ENCODE measurements around the gene DSCAML1.

Gene DSCAML1

DNA sequence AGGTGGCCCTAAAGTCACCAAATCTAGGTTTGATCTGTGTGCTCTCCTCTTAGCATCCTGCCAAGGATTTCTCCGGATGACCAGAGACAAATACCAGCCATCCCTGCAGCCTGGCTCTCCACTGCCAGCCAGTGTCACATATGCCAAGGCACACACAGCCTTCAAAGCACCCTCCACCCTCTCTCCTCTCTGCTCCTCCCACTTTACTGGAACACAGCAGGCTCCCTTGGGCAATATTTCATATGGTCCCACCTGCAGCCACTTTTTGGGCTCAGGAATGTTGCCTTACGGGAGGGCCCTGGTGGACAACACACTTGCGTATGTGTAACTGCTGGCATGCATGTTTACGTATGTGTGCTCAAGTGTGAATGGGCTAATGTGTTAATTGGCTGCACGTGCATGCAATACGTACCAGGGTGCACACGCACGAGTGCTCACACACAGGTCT, 285.5 kb downstream of the DSCAML1 start:
- DNase-seq, result no peak

DNA sequence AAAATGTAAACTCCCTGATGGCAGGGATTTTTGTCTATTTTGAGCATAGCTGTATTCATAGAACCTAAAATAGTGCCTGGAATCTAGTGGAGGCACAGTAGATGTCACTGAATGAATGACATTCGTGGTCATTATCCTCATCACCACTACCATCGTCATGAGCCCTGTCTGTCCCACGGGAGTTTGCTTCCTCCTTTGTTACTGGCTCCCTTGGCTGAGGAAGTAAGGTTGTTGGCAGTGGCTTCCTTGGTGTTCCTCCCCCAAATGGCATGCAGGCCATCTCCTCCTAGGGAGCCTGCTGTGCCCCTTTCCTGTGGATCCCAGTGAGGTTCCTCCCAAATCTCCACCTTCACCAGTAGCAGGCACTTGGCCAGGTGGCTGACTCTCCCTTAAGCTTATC, 286.4 kb downstream of the DSCAML1 start:
- no peak for DNase-seq

DNA sequence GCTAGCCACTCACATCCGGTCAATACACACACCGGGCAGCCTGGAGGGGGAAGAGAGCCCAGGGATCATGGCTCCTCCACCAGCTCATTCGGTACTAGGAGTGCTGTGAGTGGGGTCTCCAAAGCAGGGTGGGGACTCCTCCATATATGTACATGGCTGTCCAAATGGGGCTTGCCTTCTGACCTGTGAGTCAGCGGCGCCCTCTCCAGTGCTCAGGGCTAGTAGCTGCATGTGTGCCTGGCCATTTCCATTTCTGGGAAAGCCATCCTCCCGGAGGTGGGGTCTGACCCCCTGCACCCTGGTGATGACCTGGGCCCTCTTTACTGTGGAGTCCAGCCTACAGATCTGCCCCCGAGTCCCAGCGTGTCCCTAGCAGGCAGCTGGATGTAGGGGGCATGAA, 287.5 kb downstream of the DSCAML1 start:
- no peak for DNase-seq

DNA sequence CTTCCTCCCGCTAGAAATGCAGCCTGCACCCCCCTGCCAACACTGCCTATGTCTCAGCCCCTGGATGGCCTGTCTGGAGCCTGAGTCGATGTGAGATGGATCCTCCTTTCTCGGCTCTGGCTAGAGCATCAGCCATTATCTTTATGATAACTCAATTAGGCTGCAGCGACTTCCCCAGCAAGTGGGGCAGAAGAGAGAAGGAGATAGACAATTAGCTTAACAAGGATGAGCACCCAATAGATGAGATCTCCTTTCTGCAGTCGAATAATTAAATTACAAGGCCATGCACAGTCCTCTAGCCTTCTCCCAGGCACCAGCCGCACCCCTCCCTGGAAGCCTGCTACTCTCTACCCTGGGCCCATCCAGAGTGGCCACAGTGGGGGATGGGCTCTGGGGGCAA, 290.0 kb downstream of the DSCAML1 start:
- no peak for DNase-seq

DNA sequence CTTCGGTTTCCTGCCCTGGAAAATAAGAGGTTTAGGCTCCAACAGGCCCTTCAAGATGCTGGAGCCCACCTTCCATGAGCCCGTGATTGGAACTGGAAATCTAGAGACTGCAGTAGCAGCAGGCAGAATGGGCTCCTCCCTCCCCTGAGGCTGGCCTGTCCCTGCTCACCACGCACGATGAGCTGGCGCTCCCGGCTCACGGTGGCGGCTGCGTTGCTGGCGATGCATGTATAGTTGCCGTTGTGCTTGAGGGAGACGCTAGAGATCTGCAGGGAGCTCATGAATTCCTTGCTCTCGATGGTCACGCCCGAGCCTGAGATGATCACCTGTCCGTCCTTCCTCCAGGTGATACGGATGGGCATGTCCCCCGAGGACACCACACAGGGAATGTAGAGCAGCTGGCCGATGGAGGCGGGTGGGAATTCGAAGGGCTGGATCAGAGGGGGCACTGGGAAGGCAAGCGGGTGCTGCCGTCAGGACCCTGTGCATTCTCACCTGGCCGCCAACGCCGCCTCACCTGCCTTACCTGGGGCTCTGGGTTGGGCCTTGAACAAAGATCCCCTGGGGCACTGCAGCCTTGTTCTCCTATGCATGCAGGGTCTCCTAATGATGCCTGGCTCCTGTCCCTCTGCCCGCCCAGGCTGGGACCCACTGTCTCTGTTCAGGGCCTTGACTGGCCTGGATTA, 291.6 kb downstream of the DSCAML1 start:
- DNase-seq, result no peak

DNA sequence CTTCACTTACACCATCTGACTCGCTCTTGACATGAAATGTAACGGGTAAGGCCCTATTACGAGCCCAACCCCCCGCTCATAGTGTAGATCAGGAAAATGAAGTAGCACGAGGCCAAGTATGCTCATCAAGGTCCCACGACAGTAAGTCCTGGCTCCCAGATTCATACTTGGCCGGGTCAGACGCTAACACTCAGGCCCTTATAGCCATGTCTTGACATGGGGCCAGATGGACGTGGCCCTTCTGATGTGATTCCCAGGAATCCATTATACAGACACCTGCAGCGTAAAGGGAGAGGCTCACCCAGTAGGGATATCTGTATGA, 294.3 kb downstream of the DSCAML1 start:
- DNase-seq, result no peak

DNA sequence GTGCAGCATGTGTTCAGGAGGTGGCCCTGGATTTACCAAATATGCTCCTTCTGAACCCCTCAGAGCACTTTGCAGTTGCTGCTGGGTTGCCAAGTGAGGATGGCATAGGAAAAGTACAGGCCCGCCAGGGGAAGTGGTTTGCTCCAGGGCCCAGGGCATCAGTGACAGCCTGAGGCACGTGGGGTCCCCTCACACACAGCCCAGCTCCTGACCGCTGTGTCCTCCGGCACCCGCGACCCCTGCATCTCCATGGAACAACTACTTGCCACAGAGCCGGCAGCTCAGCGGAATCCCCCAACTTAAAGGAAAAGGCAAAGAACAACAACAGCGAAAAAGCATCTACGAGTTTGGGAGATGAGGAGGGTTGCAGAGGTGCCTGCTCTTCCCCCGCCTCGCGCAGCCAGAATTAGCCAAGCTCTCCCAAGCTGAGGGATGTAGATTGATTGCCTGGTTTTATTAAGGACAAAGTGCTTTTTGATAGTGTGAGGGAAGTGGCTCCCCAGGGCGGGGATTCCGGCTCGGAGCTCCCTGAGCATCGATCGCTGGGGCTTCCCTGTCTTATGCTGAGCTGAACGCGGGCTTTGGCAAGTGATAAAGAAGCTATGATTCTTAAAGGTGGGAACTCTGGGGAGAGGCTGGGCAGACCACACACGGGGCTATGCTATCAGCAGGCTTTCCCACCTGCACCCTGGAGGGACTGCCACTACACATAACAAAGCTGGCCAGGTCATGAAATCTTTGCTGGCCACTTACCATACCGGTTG, 294.8 kb downstream of the DSCAML1 start:
- DNase-seq, result no peak

DNA sequence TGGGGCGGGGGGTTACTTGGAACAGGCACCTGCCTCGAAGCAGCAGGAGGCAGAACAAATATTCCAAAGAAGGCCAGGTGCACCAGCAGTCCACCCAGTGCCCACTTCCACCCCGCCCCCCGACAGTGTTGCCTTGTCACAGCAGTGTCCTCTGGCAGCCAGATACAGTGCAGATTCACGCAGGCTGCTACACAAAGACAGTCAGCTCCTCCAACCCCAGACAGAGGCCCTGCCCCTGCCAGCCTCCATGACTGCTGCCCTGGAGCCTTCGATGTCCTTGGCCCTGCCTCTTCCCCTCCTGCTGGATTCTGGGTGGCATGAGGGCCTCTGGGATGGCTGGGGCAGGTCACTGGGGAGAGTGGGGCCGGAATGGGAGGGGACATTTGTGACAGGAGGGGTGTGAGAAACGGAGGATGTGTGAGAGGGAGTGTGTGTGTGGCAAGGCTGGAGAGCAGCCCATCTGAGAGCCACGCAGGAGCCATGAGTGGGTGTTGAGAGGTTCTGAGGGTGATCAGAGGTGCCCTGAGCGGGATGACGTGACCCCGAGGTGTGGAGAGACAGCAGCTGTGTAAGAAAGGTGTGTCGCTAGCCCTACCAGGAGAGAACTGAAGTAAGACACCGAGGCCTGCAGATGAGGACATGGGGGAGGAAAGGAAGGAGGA, 295.6 kb downstream of the DSCAML1 start:
- no peak for DNase-seq

DNA sequence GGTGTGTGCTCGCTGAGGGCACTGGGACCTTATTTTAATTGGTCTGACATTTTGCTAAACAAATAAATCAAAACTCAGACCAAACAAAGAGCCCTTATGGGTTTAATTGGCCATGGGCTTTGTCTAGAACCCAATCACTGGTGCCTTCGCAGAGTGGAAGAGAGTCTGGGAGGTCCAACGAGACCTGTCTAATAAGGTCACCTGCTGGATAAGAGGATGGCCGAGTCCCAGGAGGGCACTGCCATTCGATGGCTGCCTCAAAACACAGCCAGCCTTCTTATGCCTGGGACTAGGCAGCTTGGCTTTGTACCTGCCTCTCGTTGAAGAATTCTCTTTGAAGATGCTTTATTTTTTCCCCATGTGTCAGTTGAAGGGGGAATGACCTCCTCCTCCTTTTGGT, 298.2 kb downstream of the DSCAML1 start:
- DNase-seq, result no peak

DNA sequence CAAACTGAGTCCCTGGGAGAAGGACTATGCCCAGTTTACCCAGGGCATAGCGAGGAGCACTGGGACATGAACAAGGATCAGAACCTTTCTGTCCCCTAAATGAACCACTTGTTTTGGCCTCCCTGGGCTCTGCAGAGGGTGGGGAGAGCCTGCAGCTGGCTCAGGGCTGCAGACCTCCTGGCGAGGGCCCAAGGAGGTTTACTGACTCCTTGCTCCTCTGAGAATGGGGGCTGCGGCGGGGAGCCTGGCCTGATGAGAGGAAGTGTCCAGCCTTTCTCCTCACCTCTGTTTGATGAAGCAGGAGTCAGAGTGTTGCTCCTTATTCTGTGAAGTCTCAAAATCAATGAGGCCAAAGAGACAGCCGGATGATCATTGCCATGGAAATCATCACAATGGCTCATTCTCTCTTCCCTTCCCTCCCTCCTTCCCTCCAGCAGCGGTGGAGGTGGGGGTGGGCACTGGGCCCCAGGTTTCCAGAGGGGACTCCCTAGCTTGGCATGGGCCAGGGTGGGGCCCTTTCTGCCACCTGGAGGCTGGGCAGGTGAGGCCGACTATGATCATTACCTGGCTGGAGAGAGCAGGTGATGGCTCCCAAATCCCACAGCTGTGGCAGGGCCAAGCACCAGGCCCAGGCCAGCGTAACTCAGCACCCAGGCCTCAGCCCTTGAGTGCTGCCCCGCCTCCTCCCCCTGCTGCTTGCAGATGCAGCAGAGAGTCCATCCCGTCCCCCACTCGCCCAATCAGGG, 299.6 kb downstream of the DSCAML1 start:
- no peak for DNase-seq

DNA sequence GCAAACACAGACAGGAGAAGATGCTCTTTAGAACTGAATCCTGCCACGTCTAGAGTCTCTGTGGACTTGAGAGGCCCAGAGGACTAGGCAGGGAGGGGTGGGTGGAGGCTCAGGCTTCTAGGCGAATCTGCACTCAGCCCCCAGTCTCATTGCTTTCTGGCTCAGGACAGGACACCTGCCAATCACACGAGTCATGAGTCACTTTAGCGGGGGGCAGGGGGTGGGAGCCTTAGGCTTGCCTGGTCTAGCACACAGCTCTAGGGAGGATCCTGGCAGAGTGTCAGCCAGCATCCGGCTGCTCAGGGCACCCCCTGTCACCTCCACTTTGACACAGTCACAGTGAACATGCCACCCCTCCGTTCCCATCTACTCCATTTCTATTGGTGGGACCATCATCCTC, 301.7 kb downstream of the DSCAML1 start:
- DNase-seq, result no peak

DNA sequence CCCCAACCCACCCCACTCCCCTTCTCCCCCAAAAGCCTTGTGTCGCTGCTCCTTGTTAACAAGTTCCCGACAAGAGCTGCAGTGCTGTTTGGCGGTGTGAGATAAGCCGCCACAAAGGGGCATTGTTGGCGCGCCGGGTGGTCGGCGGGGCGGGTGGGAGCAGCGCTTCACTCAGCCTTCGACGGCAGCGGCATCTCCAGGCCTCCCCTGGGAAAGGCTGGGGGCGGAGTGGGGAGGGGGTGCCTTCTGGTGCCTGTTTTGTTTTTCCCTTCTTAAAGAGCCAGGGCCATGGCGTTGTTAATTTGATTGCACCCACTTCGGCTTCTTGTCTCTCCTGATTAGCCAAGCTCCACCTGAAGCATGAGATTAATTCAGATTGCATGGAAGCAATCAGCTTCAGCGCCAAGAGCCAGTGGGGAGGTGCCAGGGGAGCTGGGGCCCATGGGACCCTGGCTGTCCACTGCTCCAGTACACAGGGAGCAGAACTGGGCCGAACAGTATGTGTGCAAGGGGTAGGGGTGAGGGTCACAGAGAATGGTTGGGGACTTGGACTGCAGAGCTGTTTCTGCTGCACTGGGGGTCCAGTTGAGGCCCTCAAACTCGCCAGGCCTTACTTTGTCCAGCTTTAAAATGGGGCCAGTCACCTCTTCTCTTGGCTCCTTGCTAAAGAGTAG, 304.3 kb downstream of the DSCAML1 start:
- DNase-seq, result no peak

DNA sequence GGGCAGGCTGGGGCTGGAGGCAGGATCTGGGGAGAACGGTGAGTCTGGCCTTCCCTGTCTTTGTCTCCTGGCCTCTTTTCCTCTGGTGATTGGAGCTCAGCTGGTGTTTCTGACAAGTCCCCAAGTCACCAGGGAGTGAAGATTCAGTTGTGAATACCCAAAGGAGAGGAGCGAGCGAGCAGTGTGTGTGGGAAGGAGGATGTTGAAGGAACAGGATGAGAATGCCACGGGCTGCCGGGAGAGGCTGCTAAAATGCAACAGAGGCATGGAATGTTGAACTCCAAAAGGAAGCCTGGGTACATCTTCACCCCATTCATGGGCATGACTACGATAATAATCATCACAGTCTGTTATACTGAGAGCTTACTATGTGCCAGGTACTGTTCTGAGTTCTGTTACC, 306.1 kb downstream of the DSCAML1 start:
- DNase-seq, result no peak

DNA sequence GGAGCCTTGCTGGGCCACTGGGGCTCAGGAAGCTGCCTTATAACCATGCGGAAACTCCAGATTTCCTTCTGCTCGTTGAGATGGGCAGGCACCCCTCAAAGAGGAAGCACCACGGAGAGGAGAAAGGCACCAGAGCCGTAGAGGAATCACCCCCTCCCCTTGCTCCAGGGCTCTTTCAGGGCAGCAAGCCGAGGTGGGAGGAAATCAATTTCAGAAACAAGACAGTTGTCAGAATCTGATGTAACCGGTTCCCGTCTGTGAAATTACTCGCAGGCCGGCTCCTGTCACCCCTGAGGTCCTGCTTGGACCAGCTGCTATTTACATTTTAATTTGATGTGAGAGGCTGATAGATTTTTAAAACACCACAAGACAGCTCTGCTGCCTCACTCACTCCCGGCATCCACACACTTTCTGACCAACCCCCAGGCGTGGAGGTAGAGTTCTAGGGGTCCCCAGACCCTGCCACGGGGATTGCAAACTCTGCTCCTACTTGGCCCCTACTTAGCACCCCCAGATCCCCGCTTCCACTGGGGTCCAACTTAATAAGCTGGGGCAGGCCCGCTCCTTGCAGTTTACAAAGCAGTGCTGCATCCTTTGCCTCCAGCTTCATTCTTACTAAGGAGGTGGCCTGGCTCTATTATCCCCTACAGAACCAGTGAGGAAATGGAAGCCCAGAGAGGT, 306.9 kb downstream of the DSCAML1 start:
- no peak for DNase-seq

DNA sequence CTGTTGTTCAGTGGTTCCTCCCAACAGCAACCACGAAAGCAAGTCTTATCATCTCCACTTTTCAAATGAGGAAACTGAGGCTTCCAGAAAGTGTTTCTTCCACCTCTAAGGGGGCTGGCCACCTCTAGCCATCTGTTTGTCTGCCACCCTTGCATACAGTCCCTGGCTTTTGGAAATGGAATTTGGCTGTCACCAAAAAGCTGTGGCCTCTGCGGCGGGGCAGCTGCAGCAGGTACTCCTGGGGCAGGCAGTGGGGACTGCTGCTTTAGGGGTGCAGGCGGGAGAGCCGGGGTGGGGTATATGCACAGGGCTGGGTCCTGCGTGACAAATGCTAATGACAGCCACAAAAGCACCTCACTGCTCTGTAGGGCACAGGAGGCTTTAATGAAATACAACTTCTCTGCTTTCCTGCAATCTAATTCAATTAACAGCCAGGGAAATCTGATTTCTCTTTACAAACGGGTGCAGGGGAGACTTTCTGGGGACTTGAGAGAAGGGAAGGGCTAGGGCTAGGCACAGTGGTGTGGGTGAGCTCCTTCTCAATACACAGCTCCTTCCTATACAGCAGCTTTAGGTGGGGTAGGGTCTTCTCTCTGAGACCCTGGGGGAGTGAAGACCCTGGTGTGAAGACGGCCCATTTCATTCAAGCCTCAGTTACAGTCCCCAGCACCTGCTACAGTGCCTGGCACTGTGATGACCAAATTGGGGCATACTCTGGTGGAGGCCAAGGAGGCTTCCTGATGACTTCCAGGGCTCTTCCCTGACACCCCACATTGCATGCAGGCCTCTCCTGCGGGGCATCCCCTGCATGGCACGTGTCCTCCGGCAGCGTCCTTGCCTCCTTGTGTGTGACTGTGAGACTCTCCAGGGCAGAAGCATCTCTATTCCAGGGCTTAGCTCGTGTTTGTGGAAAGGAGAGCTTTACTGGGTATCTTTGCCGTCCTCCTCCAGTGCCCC, 307.7 kb downstream of the DSCAML1 start:
- no peak for DNase-seq

DNA sequence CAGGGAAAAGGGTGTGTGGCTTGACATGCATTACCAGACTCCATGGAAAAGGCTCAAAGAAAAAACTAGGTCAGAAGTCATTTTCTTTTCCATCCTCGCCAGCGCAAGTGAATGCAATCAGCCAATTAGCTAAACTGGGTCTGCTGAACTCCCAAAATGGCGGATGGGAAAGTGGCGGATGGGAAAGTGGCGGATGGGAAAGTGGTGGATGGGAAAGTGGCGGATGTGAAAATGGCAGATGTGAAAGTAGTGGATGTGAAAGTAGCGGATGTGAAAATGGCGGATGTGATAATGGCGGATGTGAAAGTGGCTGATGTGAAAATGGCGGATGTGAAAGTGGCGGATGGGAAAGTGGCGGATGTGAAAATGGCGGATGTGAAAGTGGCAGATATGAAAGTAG, 311.0 kb downstream of the DSCAML1 start:
- no peak for DNase-seq

DNA sequence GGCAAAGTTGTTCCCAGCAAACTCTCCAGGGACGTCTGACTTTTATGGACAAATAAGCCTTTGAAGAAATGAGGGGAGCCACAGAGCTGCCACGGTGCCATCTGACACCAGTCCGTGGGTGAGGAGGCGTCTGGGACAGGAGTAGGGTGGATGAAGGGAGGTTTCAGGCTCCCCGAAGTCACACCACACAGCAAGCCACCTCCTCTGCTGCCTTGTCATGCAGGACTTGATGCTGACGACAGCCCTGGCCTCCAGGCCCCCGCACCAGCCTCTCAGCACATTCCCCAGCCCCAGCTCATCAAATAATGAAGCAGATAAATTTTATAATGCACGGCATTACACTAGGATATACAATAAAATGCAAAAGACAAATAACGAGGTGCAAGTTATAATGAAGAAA, 312.9 kb downstream of the DSCAML1 start:
- DNase-seq, result no peak

DNA sequence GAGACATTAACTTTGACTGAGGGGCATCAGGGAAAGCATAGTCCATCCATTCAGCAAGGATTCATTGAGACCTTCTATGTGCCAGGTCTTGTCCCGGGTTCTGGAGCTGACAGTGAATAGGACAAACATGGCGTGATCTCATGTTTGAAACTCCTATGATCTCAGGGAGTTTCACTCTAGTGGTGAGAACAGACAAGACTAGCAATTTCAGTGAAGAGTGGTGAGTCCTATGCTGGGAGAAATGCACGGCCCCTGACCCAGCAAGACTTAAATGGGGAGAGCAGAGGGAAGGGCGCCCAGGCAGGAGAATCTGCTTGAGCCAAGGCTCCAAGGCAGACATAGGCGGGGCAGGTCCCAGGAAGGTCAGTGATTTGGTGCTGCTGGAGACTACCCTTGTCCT, 313.6 kb downstream of the DSCAML1 start:
- DNase-seq, result no peak

DNA sequence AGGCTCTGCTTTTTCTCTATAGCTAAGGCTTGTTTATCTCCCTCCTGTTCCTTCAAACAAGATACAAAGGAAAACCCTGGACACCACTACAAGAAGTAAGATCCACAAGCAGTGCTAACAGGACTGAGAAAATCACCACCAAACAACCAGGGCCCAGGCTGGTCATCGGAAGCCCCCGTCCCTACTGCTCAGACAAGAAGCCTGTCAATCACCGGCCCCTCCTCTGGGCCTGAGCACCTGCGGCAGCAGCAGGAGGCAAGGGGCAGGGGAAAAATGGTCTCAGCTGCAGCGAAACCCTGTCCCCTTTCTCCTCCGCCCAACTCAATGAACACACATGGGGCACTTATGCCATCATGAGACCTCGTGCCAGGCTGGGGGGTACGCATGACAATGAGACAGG, 314.1 kb downstream of the DSCAML1 start:
- no peak for DNase-seq

DNA sequence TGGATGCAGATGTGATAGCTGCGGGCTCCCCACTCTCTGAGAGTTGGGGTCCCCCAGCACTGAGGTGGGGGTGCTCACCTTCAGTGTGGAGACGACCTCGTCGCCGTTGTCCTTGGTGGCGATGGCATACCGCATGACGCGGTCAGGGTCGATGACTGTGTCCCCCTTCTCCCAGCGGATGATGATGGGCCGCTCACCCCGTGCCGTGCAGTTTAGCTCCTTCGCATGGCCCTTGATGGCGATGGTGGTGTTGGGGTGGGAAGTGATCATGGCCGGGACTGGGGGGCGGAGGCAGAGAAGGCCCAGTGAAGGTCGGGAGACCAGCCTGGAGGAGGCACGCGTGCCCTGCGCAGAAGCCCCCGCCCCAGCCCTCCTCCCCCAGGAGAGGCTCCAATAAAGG, 315.1 kb downstream of the DSCAML1 start:
- DNase-seq, result no peak

DNA sequence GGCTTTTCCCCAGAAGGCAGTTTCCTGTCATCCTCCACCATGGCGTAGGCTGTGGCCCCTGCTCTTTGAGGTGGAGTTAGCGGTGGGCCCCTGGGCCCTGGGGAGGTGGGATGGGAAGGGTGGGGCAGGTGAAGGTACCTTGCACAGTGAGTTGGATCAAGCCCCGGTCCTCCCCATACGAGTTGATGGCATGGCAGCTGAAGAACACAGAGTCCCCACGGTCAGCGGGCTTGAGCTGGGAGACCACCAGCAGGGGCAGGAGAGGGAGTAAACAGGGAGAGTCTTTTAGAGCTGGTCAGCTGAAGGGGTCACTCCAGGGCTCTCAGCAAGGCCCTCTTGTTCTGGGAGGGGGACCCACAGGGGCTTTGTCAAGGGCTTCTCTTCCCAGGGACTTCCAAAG, 316.0 kb downstream of the DSCAML1 start:
- no peak for DNase-seq

Measured in activated T-cell treated with anti-CD3 and anti-CD28 coated beads for 4 hours (primary cell).